Muscle layer of duodenum (tissue), 2 donors: Measurements from ENCODE around the gene ST8SIA5.

Source experiments
- H3K27ac ChIP-seq: one replicate; pipeline ENCODE4 v1.7.0; 2013; ENCODE audit warnings: mild to moderate bottlenecking, low read length
- H3K27me3 ChIP-seq: one replicate; pipeline ENCODE4 v1.7.0; 2013; ENCODE audit warnings: low read depth, mild to moderate bottlenecking, control low read depth, low read length
- H3K36me3 ChIP-seq, 2 donors: one replicate each; pipeline ENCODE4 v1.7.0; 2013; ENCODE audit warnings: low read length in 2 of 2, control low read depth in 1 of 2, mild to moderate bottlenecking in 1 of 2; ENCODE audit not compliant: insufficient read depth in 2 of 2, control insufficient read depth in 1 of 2
- H3K4me1 ChIP-seq, 2 donors: one replicate each; pipeline ENCODE4 v1.7.0; 2013; ENCODE audit warnings: low read length in 2 of 2, mild to moderate bottlenecking in 2 of 2, control low read depth in 1 of 2, moderate library complexity in 1 of 2; ENCODE audit not compliant: insufficient read depth in 2 of 2, control insufficient read depth in 1 of 2
- H3K4me3 ChIP-seq, 2 donors: one replicate each; pipeline ENCODE4 v1.7.0; 2013; ENCODE audit warnings: low read length in 2 of 2, low read depth in 1 of 2, mild to moderate bottlenecking in 1 of 2
- H3K9me3 ChIP-seq, 2 donors: one replicate each; pipeline ENCODE4 v1.7.0; 2013; ENCODE audit warnings: low read length in 2 of 2, control low read depth in 1 of 2, mild to moderate bottlenecking in 1 of 2; ENCODE audit not compliant: control insufficient read depth in 1 of 2
- donor health status: healthy.

ST8SIA5 gene

GRCh38 chr18:46641917-46642316 is 114.9 kb downstream of the ST8SIA5 start:
- H3K36me3 ChIP-seq = no peaks in the 10 kb centered on the region
- no peaks in the 10 kb centered on the region for H3K9me3 ChIP-seq
- H3K27ac ChIP-seq = no peak overlapping the region
- no peaks in the 10 kb centered on the region for H3K27me3 ChIP-seq
- H3K4me1 ChIP-seq = no peaks in the 10 kb centered on the region
- no peak overlapping the region for H3K4me3 ChIP-seq

- Histone ChIP-seq H3K27me3 (no peaks in the 10 kb centered on the region), H3K27ac (no peak overlapping the region), H3K4me3 (no peak overlapping the region)
These were observed 117.5 kb downstream of the ST8SIA5 start for GRCh38 chr18:46639386-46639785.

GRCh38 chr18:46636040-46636630 is 120.7 kb downstream of the ST8SIA5 start:
- Histone ChIP-seq H3K27me3 (no peaks in the 10 kb centered on the region), H3K9me3 (no peaks in the 10 kb centered on the region), H3K4me3 (no peak overlapping the region), H3K27ac (no peak overlapping the region), H3K36me3 (no peaks in the 10 kb centered on the region), H3K4me1 (no peaks in the 10 kb centered on the region)

More at GRCh38 chr18:46639386-46639785, 117.5 kb downstream of the ST8SIA5 start:
- Histone ChIP-seq H3K36me3 (no peaks in the 10 kb centered on the region), H3K9me3 (no peaks in the 10 kb centered on the region), H3K4me1 (no peaks in the 10 kb centered on the region)

DNA sequence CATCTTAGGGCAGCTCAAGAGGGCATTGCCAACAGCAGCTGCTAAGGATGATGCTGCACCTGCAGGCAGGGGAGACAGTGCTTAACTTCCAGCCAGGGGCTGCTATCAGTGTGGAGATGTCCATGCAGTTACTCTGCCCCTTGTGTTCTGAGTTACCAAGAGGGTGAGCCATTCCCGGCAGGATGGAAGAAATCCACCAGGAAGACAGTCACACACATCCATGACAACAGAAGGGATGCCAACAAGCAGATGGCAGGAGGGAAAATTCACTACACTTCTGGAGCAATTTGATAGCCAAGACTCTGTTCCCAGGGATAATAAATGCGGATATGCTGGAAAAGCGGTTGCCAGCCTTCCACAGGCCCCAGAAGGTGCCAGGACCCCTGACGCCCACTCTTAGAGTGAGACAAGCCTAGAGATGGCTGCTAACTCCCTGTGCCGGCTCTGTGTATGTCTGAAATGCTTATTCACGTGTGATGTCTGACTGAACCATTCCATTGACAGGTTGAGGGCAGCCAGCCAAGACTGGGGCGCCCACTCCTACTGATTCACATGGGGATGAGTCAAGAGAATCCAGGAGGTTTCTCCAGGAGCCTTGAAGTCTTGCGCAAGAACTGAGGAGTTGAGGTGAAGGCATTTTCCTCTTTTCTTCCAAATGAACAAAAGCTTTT is 124.3 kb downstream of the ST8SIA5 start:
- Histone ChIP-seq H3K9me3 (no peaks in the 10 kb centered on the region), H3K4me3 (no peak overlapping the region), H3K27me3 (no peaks in the 10 kb centered on the region), H3K27ac (no peak overlapping the region), H3K4me1 (no peaks in the 10 kb centered on the region), H3K36me3 (no peaks in the 10 kb centered on the region)

GRCh38 chr18:46630991-46631390 is 125.9 kb downstream of the ST8SIA5 start:
- Histone ChIP-seq H3K27me3 (no peaks in the 10 kb centered on the region), H3K27ac (no peak overlapping the region), H3K36me3 (no peaks in the 10 kb centered on the region), H3K4me1 (no peaks in the 10 kb centered on the region), H3K9me3 (no peaks in the 10 kb centered on the region), H3K4me3 (no peak overlapping the region)

GRCh38 chr18:46630160-46630559 is 126.7 kb downstream of the ST8SIA5 start:
- Histone ChIP-seq H3K4me1 (no peaks in the 10 kb centered on the region), H3K36me3 (no peaks in the 10 kb centered on the region), H3K4me3 (no peak overlapping the region), H3K27me3 (no peaks in the 10 kb centered on the region), H3K9me3 (no peaks in the 10 kb centered on the region), H3K27ac (no peak overlapping the region)

DNA sequence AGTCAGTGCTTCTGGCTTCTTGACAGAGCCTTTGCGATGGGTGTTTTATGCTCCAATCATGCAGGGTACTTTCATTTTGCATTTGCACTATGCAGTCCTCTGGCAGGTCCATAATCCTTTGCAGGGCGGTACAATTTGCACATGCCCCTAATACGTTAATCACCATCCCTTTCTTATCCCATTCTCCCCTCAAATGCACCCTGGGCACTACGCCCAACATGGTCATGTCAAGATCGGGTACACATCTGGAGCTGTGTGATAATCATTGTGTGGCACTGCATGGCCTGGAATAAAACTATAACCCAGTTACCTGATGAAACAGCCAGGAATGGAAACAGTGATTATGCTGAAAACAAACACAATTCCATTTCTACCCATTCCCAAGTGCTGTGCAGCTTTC is 127.5 kb downstream of the ST8SIA5 start:
- H3K27ac ChIP-seq = no peak overlapping the region
- no peaks in the 10 kb centered on the region for H3K9me3 ChIP-seq
- H3K4me1 ChIP-seq = peaks cover 0 to under 1% of the 10 kb centered on the region in 2 donors
- H3K36me3 ChIP-seq = no peaks in the 10 kb centered on the region
- no peak overlapping the region for H3K4me3 ChIP-seq
- H3K27me3 ChIP-seq = no peaks in the 10 kb centered on the region

DNA sequence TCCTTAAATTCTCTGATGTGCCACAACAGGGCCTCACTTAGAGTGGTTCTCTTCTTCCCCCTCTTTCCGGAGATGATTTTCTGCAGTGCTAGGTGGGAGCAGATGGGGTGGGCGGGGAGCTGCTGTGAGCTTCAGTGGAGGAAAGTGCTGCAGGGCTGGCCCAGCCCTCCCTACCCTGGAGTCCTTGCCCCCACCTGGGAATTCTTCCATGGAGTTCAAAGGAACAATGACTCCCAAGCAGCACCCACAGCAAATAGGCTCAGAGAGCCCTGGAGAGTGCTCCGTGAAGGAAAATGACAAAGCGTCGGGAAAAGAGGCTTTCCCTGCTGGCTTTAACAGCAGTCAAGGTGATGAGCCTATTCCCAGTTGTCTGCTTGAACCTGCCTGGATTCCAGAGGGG is 128.6 kb downstream of the ST8SIA5 start:
- Histone ChIP-seq H3K9me3 (no peaks in the 10 kb centered on the region), H3K4me1 (peaks cover 0 to 12% of the 10 kb centered on the region in 2 donors), H3K27me3 (no peaks in the 10 kb centered on the region), H3K36me3 (no peaks in the 10 kb centered on the region), H3K27ac (no peak overlapping the region), H3K4me3 (no peak overlapping the region)

- Histone ChIP-seq H3K27me3 (no peaks in the 10 kb centered on the region), H3K4me1 (peaks cover 0 to 14% of the 10 kb centered on the region in 2 donors), H3K9me3 (no peaks in the 10 kb centered on the region), H3K36me3 (no peaks in the 10 kb centered on the region), H3K27ac (no peak overlapping the region), H3K4me3 (no peak overlapping the region)
These were observed 129.7 kb downstream of the ST8SIA5 start for GRCh38 chr18:46627136-46627535.

DNA sequence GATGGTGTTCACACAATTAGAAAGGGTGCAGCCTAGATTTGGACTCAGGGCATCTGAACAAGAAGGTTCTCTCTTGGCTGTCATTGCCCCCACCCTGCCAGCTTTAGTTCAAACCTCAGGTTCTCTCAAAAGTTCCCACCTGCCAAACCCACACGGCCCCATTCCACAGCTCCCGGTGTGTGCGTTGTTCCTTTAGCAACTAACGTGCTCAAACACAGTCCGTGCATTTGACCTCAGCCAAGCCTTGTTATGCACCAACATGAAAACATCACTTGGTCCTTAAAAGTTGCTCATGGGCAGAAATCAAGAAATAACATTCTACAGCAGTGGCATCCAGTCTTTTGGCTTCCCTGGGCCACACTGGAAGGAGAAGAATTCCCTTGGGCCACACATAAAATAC is 131.8 kb downstream of the ST8SIA5 start:
- Histone ChIP-seq H3K27me3 (no peaks in the 10 kb centered on the region), H3K27ac (no peak overlapping the region), H3K4me3 (no peak overlapping the region), H3K9me3 (no peaks in the 10 kb centered on the region), H3K36me3 (no peaks in the 10 kb centered on the region), H3K4me1 (peaks cover 0 to 14% of the 10 kb centered on the region in 2 donors)

DNA sequence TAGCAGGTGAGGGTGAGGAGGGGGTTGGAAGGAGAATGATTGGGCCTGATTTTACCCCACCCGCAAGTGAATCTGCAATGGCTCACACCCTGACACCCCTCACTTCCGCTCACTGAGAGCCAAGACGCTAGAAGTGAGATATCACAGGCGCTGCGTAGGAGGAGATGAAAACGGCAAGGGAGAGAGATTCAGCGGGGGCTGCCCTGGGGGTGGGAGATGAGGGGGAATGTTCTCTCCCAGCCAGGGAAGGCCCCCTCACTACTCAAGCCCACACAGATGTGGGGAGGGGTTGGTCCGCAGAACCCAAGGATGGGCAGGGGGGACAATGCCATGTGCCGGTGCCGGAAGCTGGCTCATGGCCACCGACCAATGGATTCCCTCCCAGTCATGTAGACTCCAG is 132.7 kb downstream of the ST8SIA5 start:
- Histone ChIP-seq H3K4me1 (peaks cover 0 to 14% of the 10 kb centered on the region in 2 donors), H3K36me3 (no peaks in the 10 kb centered on the region), H3K27me3 (no peaks in the 10 kb centered on the region), H3K9me3 (no peaks in the 10 kb centered on the region), H3K4me3 (peak overlapping the region in 1 of 2 donors; percentile 19), H3K27ac (no peak overlapping the region)

DNA sequence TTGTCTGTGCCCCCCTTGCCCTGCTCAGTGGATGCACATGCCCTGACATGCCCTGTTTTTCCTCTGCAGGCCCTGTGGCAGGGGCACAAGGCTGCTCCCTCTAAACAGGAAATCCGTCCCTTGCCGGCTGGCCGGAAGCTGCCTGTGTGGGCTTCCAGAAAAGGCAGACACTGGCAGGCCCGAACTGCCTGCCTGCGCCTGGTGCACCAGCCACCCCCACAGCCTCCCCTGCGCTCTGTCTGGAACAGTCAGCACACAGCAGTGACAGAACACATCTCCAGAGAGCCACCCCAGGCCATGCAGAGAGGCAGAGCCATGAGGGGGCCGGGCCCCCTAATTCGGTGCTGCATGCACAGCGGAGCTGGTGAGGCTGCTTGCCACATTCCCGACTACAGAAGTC is 133.3 kb downstream of the ST8SIA5 start:
- Histone ChIP-seq H3K27me3 (no peaks in the 10 kb centered on the region), H3K27ac (no peak overlapping the region), H3K9me3 (no peaks in the 10 kb centered on the region), H3K36me3 (no peaks in the 10 kb centered on the region), H3K4me3 (peak overlapping the region; percentile 4 to 19), H3K4me1 (peaks cover 0 to 14% of the 10 kb centered on the region in 2 donors)
